ENCODE measurements around the gene SMIM43.

SMIM43 gene

DNA sequence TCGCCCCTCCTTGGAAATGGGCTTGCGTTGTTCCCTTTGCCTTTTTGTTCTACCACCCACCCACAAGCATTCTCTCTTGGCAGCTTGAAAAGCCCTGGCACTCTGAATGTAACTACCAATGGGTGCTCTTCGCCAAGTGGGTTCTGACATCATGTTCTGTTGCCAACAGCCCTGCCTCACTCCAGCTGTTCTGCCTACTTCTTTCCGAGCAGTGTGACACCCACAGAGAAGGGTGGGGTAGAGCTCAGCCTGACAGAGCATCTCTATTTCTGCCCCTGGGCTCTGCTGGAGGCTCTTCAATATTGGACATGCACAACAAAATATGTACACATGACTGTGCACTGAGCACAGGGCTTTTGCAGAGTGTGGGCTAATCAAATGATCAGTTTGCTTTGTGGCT is 20.5 kb upstream of the SMIM43 start:
- no peak for TF ChIP-seq CREB1 (IDR thresholded peaks at IDR 0.05; ENCODE audit: low read depth)

DNA sequence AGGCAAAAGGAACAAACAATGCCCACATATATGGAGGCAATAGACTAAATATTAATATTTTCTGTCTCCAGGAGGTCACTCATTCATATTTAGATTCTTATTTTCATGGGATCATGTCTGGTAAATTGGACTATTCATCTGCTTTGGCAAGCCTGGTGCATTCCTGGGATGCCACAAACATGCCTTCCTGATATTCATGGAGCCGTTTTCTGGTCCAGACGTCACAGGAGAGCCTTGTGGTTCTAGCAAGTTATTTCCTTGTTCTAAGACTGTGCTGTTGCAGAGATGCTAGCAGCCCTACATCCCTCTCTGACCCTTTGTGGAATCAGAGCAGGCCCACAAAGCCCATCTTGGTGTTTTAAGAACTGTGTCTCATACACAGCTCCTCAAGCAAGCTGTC is 20.0 kb upstream of the SMIM43 start:
- peak; percentile 90 for TF ChIP-seq TEAD4 (IDR thresholded peaks at IDR 0.05)
- peak; percentile 32; the same call in 1 of the 2 replicates for TF ChIP-seq NFIC (IDR thresholded peaks at IDR 0.05)
- TF ChIP-seq USF1 (IDR thresholded peaks at IDR 0.05) = no peak

DNA sequence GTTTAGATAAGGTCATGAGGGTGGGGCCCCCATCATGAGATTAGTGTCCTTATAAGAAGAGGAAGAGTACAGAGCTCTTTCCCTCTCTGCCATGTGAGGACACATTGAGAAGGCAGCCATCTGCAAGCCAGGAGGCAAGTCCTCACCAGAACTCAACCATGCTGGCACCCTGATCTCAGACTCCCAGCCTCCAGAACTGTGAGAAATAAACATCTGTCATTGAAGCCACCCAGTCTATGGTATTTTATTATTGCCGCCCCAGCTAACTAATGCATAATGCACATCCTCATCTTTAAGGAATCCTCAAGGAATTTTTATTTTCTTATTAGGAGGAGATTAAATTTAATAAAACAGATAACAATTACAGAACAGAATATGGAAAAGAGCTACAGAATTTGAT is 19.4 kb upstream of the SMIM43 start:
- no peak for TF ChIP-seq EP300 (IDR thresholded peaks at IDR 0.05; ENCODE audit: borderline replicate concordance)

DNA sequence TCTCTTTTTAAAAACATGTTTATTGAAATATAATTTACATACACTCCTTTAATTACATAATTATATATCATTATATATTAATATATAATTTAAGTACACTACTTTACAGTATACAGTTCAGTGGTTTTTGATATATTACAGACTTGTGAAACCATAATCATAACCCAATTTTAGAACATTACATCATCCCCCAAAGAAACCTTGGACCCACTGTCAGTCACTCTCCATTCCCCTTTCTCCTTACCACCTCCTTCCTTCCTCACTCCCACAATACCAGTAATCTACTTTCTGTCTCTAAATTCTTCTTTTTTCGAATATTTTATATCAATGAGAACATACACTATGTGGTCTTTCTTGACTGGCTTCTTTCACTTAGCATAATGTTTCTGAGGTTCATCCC is 18.2 kb upstream of the SMIM43 start:
- TF ChIP-seq TEAD4 (IDR thresholded peaks at IDR 0.05) (no peak), EGR1 (IDR thresholded peaks at IDR 0.05) (no peak), MAX (IDR thresholded peaks at IDR 0.05) (no peak)

- TF ChIP-seq ZBTB7A (IDR thresholded peaks at IDR 0.05; ENCODE audit: low read depth) (no peak), EGR1 (IDR thresholded peaks at IDR 0.05) (no peak), NFIC (IDR thresholded peaks at IDR 0.05) (peak; percentile 35; the same call in 1 of the 2 replicates), TCF12 (IDR thresholded peaks at IDR 0.05; ENCODE audit: low read depth) (peak; percentile 43), CREB1 (IDR thresholded peaks at IDR 0.05; ENCODE audit: low read depth) (no peak), YY1 (IDR thresholded peaks at IDR 0.05; ENCODE audit: low read depth) (no peak), MAX (IDR thresholded peaks at IDR 0.05) (no peak), TEAD4 (IDR thresholded peaks at IDR 0.05) (peak; percentile 76), FOXM1 (IDR thresholded peaks at IDR 0.05; ENCODE audit: borderline replicate concordance, low read depth) (no peak), USF1 (IDR thresholded peaks at IDR 0.05) (no peak), CEBPB (IDR thresholded peaks at IDR 0.05) (no peak), RAD21 (IDR thresholded peaks at IDR 0.05; ENCODE audit: low read depth) (no peak), EP300 (IDR thresholded peaks at IDR 0.05; ENCODE audit: borderline replicate concordance) (peak; percentile 34; the same call in 1 of the 2 replicates), TAF1 (IDR thresholded peaks at IDR 0.05; ENCODE audit: low read depth) (no peak), REST (IDR thresholded peaks at IDR 0.05; ENCODE audit: low read depth) (no peak)
Measured at GRCh38 chr4:121778991-121779628, 14.1 kb upstream of the SMIM43 start.

GRCh38 chr4:121777625-121778024 is 12.7 kb upstream of the SMIM43 start:
- TF ChIP-seq FOXM1 (IDR thresholded peaks at IDR 0.05; ENCODE audit: borderline replicate concordance, low read depth) (no peak), CREB1 (IDR thresholded peaks at IDR 0.05; ENCODE audit: low read depth) (no peak), USF1 (IDR thresholded peaks at IDR 0.05) (no peak), RAD21 (IDR thresholded peaks at IDR 0.05; ENCODE audit: low read depth) (no peak), TAF1 (IDR thresholded peaks at IDR 0.05; ENCODE audit: low read depth) (no peak), MAX (IDR thresholded peaks at IDR 0.05) (no peak), ZBTB7A (IDR thresholded peaks at IDR 0.05; ENCODE audit: low read depth) (no peak)

DNA sequence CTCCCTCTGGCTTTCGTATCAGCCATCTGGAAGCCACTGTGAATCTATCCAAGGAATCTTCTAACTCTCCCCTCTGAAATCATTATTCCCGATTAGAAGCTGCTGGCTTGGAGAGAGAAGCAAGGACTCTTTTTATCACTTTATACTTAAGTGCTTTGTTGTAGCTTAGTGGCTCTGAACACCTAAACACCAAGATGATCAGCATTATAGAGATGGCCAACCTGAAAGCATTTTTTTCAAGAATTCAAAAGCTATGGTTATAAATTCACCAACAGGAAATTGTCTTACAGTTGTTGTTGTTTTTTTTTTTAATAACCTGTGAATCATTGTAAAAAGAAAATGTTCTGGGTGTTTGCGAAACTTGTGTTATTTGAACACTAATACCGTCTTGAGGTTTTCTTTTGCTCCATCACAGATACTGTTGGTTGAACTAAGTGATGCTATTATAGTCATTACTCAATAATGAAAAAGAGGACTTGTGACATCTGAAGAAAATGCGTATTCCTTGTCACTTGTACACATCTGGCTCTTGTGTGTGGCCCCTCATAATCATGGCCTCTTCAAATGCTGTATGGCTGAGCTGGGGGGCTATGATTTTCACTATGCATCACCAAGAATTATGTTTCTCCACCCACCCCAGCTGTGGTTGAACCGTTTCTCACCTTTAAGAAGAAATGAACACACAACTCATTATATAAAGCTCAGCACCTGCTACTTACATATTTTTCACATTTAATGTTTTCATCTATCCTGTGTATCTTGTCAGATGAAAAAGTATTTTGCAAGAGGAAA is 11.8 kb upstream of the SMIM43 start:
- TF ChIP-seq YY1 (IDR thresholded peaks at IDR 0.05; ENCODE audit: low read depth) (no peak), CEBPB (IDR thresholded peaks at IDR 0.05) (no peak), EP300 (IDR thresholded peaks at IDR 0.05; ENCODE audit: borderline replicate concordance) (no peak), ZBTB7A (IDR thresholded peaks at IDR 0.05; ENCODE audit: low read depth) (no peak), REST (IDR thresholded peaks at IDR 0.05; ENCODE audit: low read depth) (no peak), EGR1 (IDR thresholded peaks at IDR 0.05) (no peak), RAD21 (IDR thresholded peaks at IDR 0.05; ENCODE audit: low read depth) (no peak), NFIC (IDR thresholded peaks at IDR 0.05) (no peak), MAX (IDR thresholded peaks at IDR 0.05) (no peak), TEAD4 (IDR thresholded peaks at IDR 0.05) (no peak), FOXM1 (IDR thresholded peaks at IDR 0.05; ENCODE audit: borderline replicate concordance, low read depth) (no peak), TAF1 (IDR thresholded peaks at IDR 0.05; ENCODE audit: low read depth) (no peak)
